HG02642 (cell line): ENCODE measurements around the gene ITGAE.

Source experiments
- ATAC-seq: cut with Tn5 transposase; IDR thresholded peaks from one replicate; pipeline ENCODE4 v1.9.1; 2021; ENCODE audit warnings: mild to moderate bottlenecking; ENCODE audit not compliant: unreplicated experiment, poor library complexity

ITGAE gene

GRCh38 chr17:3678821-3679530 lies 122.0 kb downstream of the ITGAE start:
- no peak for ATAC-seq

DNA sequence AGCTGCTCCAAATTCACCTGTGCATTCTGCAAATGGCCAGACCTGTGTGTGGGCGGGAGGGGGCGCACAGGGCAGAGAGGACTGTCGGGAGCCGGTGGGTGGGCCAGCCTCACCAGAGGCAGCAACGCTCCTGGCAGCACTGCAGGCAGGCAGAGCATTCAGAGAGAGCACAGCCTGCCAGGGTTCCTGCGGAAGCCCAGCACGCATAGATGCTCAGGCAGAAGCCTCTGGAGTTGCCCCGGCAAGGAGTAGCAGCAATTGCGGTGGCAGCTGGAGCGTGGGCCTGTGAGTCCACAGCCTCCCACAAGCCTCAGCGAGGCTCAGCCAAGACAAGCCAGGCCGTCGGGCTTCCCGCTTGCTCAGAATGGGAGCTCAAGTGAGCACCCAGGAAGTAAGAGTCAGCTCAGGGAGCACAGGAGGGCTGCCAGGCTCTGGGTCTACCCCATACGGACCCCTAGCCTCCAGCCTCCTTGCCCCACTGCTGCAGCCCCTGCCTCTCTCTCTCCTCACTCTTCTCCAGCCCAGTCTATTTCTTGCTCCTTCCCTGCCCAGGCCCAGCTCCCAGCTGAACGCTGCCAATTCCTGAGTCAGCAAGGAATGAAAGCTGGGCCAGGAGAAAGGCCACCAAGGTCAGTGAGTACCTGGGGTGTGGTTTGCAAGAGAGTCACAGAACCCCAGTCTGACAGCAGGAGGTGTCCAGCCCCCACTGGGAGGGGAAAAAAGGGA lies 122.7 kb downstream of the ITGAE start:
- ATAC-seq: no peak

- ATAC-seq: no peak
Measured at GRCh38 chr17:3675886-3676285, 125.1 kb downstream of the ITGAE start.

DNA sequence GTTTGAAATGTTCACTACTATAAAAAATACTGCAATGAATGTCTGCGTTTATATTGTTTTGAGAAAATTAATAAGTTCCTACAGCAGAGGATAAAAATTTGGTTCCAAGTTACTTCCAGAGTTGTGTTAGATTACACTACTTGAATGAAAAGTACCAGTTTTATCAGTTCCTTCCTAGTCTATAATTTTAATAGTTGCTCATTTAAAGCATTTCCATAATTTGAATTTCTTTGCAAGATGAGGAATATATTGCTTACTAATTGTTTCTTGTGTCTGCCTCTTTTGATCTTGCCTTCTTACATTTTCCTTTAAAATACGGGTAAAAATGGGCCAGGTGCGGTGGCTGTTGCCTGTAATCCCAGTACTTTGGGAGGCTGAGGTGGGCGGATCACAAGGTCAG lies 128.4 kb downstream of the ITGAE start:
- no peak for ATAC-seq

GRCh38 chr17:3669548-3669947 lies 131.4 kb downstream of the ITGAE start:
- ATAC-seq: no peak

- ATAC-seq: no peak
Measured at GRCh38 chr17:3669085-3669347, 132.0 kb downstream of the ITGAE start.

DNA sequence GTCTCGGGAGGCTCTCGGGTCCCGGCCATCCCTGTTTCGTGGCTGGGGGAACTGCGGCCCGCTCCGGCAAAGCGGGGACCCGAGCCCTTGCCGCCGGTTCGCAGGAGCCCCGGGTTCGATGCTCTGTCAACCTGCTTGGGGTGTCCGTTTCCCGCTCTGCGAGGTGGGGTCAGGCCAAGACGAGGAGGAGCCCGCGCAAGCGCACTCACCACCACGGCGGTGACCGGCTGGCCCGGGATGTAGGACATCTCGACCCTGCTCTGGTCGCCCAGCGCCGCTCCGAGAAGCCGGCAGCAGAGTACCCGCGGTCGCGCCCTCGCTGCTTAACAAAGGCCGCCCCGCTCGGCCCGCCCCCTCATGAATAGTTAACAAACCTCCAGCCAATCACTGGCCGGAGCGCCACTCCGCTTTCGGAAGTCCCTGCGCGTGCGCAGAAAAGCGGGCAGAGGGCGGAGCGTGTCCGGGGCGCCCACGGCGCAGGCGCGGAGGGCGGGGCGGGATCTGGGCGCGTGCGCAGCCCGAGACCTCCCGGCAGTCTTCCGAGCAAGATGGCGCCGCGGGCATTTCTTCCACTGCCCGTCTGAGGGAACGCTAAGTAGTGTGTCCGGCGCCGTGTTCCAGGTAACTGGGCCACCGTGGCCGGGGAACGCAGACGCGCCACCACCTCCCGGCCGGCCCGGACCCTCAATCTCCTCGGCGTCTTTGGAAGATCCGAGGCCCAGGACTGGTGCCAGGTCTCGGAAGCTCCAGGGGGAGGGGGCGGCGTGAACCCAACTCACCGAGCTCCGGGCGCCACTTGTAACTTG lies 132.5 kb downstream of the ITGAE start, which contains the start of the genes EMC6 and TAX1BP3:
Gene EMC6, plus strand, starts transcription at position 534 of the 806 bp plus-strand sequence. CDS start 335 bp downstream, outside the sequence.
Gene TAX1BP3, minus strand, starts transcription at position 300 of the 806 bp plus-strand sequence. Its CDS starts 52 bp downstream, at position 248.
- ATAC-seq: peak; percentile 85

DNA sequence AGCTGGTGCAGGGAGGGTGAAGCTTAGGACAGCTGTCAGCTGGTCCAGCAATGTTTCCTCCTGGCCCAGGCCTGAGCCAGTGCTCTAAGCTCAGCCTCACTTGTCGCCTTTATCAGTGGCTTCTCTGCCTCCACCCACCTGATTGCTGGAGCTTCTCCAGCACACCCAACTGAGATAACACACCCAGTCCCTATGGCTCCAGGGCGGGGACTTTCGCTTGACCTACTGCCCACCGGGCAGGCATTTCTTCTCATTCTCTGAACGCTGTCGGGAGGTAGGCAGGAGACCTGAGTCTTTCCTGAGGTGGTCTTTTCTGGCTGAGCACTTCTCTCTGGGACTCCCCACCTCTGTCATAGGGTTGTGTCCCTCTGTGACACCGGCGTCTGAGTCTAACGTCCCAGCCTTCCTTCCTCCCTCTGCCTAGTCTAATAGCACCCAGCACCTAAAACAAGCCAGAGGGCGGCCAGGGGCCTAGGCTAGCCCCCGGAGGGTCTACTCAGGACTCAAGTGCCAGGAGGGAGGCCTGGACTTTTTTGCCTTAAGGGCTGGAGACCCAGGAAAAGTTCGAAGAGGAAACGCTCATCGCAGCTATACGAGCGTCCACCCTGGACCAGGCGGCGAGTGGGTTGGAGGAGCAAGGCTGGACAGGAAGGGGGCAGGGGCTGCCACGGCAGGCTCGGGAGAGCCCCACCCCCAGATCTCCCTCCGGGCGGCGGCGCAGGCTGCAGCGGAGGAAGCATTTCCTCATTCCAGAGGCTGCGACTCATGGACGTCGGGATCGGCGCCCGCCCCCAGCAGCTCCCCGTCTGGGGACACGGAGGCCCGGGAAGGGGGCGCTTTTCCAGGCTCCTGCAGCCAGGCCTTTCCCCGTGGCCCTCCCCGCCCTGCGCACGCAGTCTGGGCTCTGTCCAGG lies 133.4 kb downstream of the ITGAE start:
- peak; percentile 16 for ATAC-seq

GRCh38 chr17:3666516-3666915 lies 134.5 kb downstream of the ITGAE start:
- no peak for ATAC-seq

DNA sequence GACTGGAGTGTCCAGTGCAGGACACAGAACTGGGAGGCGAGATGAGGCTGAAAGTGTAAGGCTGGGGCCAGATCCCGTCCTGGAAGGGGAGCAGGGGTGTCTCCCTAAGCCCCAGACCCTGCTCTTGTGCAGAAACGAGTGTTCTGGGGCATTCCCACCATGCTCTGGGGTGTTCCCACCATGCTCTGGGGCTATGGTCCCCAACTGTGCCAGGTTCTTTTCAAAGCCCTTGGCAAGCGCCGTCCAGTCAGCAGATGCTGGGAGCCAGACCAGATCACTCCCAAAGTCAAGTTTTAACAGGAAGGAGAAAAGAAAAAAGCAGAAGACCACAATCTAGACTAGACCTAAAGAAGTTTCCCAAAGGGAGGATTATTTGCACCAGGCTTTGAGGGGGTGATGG lies 135.2 kb downstream of the ITGAE start:
- ATAC-seq: no peak
